GM23248 (cell line): ENCODE measurements around the gene CPNE6.

Source experiments
- EZH2 ChIP-seq: fragments of 200-600 bp; sonication (generic); IDR thresholded peaks from 2 replicates; pipeline ENCODE4 v1.6.1; 2018; ENCODE audit warnings: antibody characterized with exemption, mild to moderate bottlenecking; ENCODE audit not compliant: insufficient read depth, poor library complexity, severe bottlenecking
- EZH2phosphoT487 ChIP-seq: fragments of 200-600 bp; sonication (generic); IDR thresholded peaks from 2 replicates; pipeline ENCODE4 v1.6.1; 2018; ENCODE audit warnings: antibody characterized with exemption, moderate library complexity, mild to moderate bottlenecking, low read depth; ENCODE audit not compliant: insufficient read depth

DNA sequence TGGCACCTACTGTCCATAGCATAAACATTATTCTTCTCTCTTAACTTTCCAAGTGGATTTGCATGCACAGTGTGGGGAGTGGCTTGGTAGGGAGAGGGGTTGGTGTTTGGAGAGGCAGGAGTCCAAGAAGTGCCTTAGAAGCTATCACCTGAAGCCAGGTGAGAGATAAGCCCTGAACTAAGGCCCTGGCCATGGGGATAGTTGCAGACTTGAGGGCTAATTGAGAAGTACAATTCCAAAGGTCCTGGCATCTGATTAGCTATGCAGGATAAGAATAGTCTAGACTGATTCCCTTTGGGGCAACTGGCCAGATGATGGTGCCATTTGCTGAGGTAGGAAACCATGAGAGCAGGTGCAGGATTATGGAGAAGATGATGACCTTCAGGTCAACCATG is 20.7 kb downstream of the CPNE6 start:
- TF ChIP-seq EZH2 (no peak), EZH2phosphoT487 (no peak)
